ENCODE data around the gene SLC17A9. TPM values are rescaled to one million over a fixed set of nuclear protein-coding genes. Genes with fewer than 3 reads are reported as not detected.

Gene SLC17A9
- total and polyA plus RNA-seq, 4 donors, result 5.3 to 54.5 (median 18.2) TPM

DNA sequence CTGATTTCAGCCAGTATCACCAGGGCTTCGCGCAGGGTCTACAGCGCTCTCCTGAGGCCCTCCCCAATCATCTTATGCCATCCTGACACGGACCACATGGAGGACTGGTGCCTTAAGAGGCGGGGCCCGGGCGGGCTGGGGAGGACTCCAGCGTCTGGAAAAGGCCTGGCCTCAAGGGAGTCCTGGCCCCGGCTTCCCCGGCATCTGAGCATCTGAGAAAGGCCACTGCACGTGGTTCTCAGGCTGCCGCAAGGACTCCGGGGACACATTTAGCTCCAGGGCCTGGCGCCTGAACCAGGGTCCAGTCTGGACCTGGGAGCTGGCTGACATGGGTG, 32.9 kb downstream of the SLC17A9 start:
- intact Hi-C loops (cut with DNase I), result no loop called here
- H3K27me3 ChIP-seq (ENCODE audit: control insufficient read depth in 1 of 2, insufficient read depth in 2 of 2, low read length in 1 of 2), result no peaks in the 10 kb centered on the region
- no peak overlapping the region for H3K4me3 ChIP-seq (ENCODE audit: low read length in 2 of 2)
- no peaks in the 10 kb centered on the region for H3K4me1 ChIP-seq (ENCODE audit: control insufficient read depth in 1 of 2, insufficient read depth in 2 of 2, low read length in 2 of 2)
- WGBS, 2 donors, result 30 to 38% methylated on average over 14 of the region's 14 CpGs
- no peaks in the 10 kb centered on the region for H3K36me3 ChIP-seq (ENCODE audit: control insufficient read depth in 1 of 2, insufficient read depth in 2 of 2, low read length in 1 of 2)
- H3K9me3 ChIP-seq (ENCODE audit: control insufficient read depth, low read length), result no peaks in the 10 kb centered on the region
- DNase-seq (no peak), ATAC-seq (ENCODE audit: low FRiP score) (no peak)
- no peak overlapping the region for H3K27ac ChIP-seq (ENCODE audit: low read depth in 1 of 2, low read length in 2 of 2)

DNA sequence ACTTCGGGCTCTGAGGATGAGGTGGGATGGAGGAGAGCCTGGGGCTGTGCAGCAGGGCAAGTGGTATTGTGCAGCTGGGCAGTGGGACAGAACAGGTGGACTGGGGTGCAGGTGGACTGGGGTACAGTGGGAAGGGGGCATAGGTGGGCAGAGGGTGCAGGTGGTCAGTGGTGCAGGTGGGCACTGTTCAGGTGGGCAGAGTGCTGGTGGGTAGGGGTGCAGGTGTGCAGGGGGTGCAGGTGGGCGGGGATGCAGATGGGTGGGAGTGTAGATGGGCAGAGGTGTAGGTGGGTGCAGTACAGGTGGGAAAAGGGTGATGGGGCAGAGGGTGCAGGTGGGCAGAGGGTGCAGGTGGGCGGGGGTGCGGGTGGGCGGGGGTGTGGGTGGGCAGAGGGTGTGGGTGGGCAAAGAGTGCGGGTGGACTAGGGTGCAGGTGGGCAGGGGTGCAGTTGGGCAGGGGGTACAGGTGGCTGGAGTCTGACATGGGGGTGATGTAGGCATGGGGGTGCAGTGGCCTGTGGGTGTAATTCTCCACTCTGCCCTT, 33.8 kb downstream of the SLC17A9 start:
- no peak for DNase-seq
- intact Hi-C loops (cut with DNase I), result no loop called here
- H3K4me3 ChIP-seq (ENCODE audit: low read length in 2 of 2), result no peak overlapping the region
- no peaks in the 10 kb centered on the region for H3K9me3 ChIP-seq (ENCODE audit: control insufficient read depth, low read length)
- no peaks in the 10 kb centered on the region for H3K36me3 ChIP-seq (ENCODE audit: control insufficient read depth in 1 of 2, insufficient read depth in 2 of 2, low read length in 1 of 2)
- no peak overlapping the region for H3K27ac ChIP-seq (ENCODE audit: low read depth in 1 of 2, low read length in 2 of 2)
- ATAC-seq (ENCODE audit: low FRiP score), result no peak
- no peaks in the 10 kb centered on the region for H3K4me1 ChIP-seq (ENCODE audit: control insufficient read depth in 1 of 2, insufficient read depth in 2 of 2, low read length in 2 of 2)
- no peaks in the 10 kb centered on the region for H3K27me3 ChIP-seq (ENCODE audit: control insufficient read depth in 1 of 2, insufficient read depth in 2 of 2, low read length in 1 of 2)
- whole genome bisulfite sequencing, 2 donors, result 75% methylated on average over 6 of the region's 6 CpGs

DNA sequence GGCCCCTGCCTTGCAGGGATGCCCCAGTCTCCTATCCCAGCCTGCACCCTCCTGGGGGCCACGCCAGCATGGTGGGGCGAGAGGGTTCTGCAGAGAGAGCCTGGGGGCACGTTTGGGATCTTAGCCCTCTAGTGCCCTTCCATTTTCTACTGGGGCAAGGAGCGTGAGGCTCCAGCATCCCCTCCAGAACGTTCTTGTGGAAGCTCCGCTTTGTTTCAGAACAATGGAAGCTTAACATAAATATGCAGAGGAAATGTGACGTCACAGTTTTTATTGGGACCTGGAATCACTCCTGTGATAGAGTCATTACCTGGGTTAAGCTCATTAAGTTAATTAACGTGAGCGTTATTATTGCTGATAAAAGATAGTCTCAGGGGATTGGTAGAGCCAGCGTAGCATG, 34.6 kb downstream of the SLC17A9 start:
- intact Hi-C loops (cut with DNase I), result no loop called here
- H3K27me3 ChIP-seq (ENCODE audit: control insufficient read depth in 1 of 2, insufficient read depth in 2 of 2, low read length in 1 of 2), result no peaks in the 10 kb centered on the region
- H3K9me3 ChIP-seq (ENCODE audit: control insufficient read depth, low read length), result no peaks in the 10 kb centered on the region
- 52 to 54% methylated on average over 10 of the region's 10 CpGs for WGBS, 2 donors
- DNase-seq (no peak), ATAC-seq (ENCODE audit: low FRiP score) (no peak)
- no peaks in the 10 kb centered on the region for H3K4me1 ChIP-seq (ENCODE audit: control insufficient read depth in 1 of 2, insufficient read depth in 2 of 2, low read length in 2 of 2)
- H3K36me3 ChIP-seq (ENCODE audit: control insufficient read depth in 1 of 2, insufficient read depth in 2 of 2, low read length in 1 of 2), result no peaks in the 10 kb centered on the region
- no peak overlapping the region for H3K27ac ChIP-seq (ENCODE audit: low read depth in 1 of 2, low read length in 2 of 2)
- no peak overlapping the region for H3K4me3 ChIP-seq (ENCODE audit: low read length in 2 of 2)

DNA sequence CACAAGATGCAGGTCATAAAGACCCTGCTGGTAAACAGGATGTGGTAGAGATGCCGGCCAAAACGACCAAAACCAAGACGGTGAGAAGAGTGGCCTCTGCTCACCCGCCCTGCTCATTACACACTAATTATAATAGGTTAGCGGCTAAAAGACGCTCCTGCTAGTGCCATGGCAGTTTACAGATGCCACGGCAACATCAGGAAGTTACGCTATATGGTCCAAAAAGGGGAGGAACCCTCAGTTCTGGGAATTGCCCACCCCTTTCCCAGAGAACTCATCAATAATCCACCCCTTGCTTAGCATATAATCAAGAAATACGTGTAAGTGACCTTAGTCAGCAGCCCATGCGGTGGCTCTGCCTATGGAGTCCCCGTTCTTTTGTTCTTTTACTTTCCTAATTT, 36.7 kb downstream of the SLC17A9 start:
- intact Hi-C loops (cut with DNase I), result no loop called here
- Histone ChIP-seq H3K4me1 (ENCODE audit: control insufficient read depth in 1 of 2, insufficient read depth in 2 of 2, low read length in 2 of 2) (no peaks in the 10 kb centered on the region), H3K27me3 (ENCODE audit: control insufficient read depth in 1 of 2, insufficient read depth in 2 of 2, low read length in 1 of 2) (no peaks in the 10 kb centered on the region), H3K36me3 (ENCODE audit: control insufficient read depth in 1 of 2, insufficient read depth in 2 of 2, low read length in 1 of 2) (no peaks in the 10 kb centered on the region), H3K27ac (ENCODE audit: low read depth in 1 of 2, low read length in 2 of 2) (no peak overlapping the region), H3K9me3 (ENCODE audit: control insufficient read depth, low read length) (no peaks in the 10 kb centered on the region), H3K4me3 (ENCODE audit: low read length in 2 of 2) (no peak overlapping the region)
- ATAC-seq (ENCODE audit: low FRiP score) (no peak), DNase-seq (no peak)
- WGBS, 2 donors, result 63 to 67% methylated on average over 11 of the region's 11 CpGs

DNA sequence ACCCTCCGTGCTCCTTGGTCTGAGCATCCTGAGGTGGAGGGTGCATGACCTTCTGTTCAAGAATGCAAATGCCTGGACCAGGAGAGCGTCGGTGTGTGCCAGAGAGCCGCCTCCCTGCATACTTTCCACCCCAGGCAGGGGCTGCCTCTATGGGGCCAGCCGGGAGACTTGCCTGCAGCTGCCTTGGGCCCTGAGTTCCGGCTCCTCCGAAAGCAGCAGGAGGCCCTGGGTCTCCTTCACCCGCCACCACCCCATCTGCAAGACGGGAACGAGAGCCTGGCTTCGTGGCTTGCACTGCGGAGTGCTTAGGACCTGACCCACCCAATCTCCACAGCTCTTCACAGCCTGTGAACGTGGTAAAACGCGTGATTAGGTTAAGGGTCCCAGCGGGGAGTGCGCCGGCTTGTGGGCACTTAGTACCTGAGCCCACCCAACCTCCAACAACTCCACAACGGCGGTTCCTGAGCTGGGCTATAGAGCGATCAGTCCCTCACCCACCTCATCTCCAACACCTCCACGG, 37.9 kb downstream of the SLC17A9 start:
- H3K4me1 ChIP-seq (ENCODE audit: control insufficient read depth in 1 of 2, insufficient read depth in 2 of 2, low read length in 2 of 2), result no peaks in the 10 kb centered on the region
- 64 to 67% methylated on average over 22 of the region's 22 CpGs for WGBS, 2 donors
- DNase-seq (no peak), ATAC-seq (ENCODE audit: low FRiP score) (no peak)
- H3K27me3 ChIP-seq (ENCODE audit: control insufficient read depth in 1 of 2, insufficient read depth in 2 of 2, low read length in 1 of 2), result no peaks in the 10 kb centered on the region
- no peak overlapping the region for H3K27ac ChIP-seq (ENCODE audit: low read depth in 1 of 2, low read length in 2 of 2)
- no peak overlapping the region for H3K4me3 ChIP-seq (ENCODE audit: low read length in 2 of 2)
- no peaks in the 10 kb centered on the region for H3K9me3 ChIP-seq (ENCODE audit: control insufficient read depth, low read length)
- no peaks in the 10 kb centered on the region for H3K36me3 ChIP-seq (ENCODE audit: control insufficient read depth in 1 of 2, insufficient read depth in 2 of 2, low read length in 1 of 2)
- intact Hi-C loops (cut with DNase I), result no loop called here

DNA sequence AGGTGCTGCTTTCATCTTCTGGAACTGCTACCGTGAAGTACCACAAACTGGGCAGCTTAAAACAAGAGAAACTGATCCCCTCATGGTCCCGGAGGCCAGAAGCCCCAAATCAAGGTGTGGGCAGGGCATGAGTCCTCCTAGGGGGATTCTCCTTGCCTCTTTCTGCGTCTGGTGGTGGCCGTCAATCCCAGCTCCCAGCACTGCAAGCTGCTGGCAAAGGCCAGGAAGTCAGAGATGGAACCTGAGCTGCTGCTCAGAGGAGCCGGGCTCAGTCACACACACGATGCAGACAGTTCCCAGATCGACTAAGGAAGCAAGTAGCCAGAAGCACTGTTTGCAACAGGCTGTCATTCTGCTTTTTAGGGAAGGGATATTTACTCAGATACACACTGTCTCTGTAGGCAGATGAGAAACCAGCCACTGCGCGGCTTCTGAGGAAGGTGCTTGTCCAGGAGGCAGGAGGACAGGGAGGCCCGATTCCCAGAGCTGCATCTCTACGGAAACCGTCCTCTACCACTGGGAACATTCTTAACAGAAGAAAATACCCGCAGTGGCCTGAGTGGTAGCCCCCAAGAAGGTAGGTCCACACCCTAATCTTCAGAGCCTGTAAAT, 38.8 kb downstream of the SLC17A9 start:
- Histone ChIP-seq H3K4me1 (ENCODE audit: control insufficient read depth in 1 of 2, insufficient read depth in 2 of 2, low read length in 2 of 2) (no peaks in the 10 kb centered on the region), H3K27me3 (ENCODE audit: control insufficient read depth in 1 of 2, insufficient read depth in 2 of 2, low read length in 1 of 2) (no peaks in the 10 kb centered on the region), H3K9me3 (ENCODE audit: control insufficient read depth, low read length) (no peaks in the 10 kb centered on the region), H3K36me3 (ENCODE audit: control insufficient read depth in 1 of 2, insufficient read depth in 2 of 2, low read length in 1 of 2) (no peaks in the 10 kb centered on the region), H3K4me3 (ENCODE audit: low read length in 2 of 2) (no peak overlapping the region), H3K27ac (ENCODE audit: low read depth in 1 of 2, low read length in 2 of 2) (no peak overlapping the region)
- intact Hi-C loops (cut with DNase I), result no loop called here
- DNase-seq (no peak), ATAC-seq (ENCODE audit: low FRiP score) (no peak)
- 62 to 67% methylated on average over 13 of the region's 13 CpGs for WGBS, 2 donors

DNA sequence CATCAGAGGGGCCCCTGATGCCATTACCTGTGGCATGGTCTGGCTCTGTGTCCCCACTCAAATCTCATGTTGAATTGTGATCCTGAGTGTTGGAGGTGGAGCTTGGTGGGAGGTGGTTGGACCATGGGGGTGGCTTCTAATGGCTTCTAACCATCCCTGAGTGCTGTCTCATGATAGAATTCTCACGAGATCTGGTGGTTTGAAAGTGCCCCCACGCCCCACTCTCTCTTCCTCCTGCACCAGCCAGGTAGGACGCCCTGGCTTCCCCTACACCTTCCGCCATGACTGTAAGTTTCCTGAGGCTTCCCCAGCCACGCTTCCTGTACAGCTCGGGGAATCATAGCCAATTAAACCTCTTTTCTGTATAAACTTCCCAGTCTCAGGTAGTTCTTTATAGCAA, 39.4 kb downstream of the SLC17A9 start:
- Histone ChIP-seq H3K9me3 (ENCODE audit: control insufficient read depth, low read length) (no peaks in the 10 kb centered on the region), H3K4me3 (ENCODE audit: low read length in 2 of 2) (no peak overlapping the region), H3K4me1 (ENCODE audit: control insufficient read depth in 1 of 2, insufficient read depth in 2 of 2, low read length in 2 of 2) (no peaks in the 10 kb centered on the region), H3K27ac (ENCODE audit: low read depth in 1 of 2, low read length in 2 of 2) (no peak overlapping the region), H3K27me3 (ENCODE audit: control insufficient read depth in 1 of 2, insufficient read depth in 2 of 2, low read length in 1 of 2) (no peaks in the 10 kb centered on the region), H3K36me3 (ENCODE audit: control insufficient read depth in 1 of 2, insufficient read depth in 2 of 2, low read length in 1 of 2) (no peaks in the 10 kb centered on the region)
- WGBS, 2 donors, result 68 to 80% methylated on average over 6 of the region's 6 CpGs
- intact Hi-C loops (cut with DNase I), result no loop called here
- DNase-seq, result no peak
- no peak for ATAC-seq (ENCODE audit: low FRiP score)

DNA sequence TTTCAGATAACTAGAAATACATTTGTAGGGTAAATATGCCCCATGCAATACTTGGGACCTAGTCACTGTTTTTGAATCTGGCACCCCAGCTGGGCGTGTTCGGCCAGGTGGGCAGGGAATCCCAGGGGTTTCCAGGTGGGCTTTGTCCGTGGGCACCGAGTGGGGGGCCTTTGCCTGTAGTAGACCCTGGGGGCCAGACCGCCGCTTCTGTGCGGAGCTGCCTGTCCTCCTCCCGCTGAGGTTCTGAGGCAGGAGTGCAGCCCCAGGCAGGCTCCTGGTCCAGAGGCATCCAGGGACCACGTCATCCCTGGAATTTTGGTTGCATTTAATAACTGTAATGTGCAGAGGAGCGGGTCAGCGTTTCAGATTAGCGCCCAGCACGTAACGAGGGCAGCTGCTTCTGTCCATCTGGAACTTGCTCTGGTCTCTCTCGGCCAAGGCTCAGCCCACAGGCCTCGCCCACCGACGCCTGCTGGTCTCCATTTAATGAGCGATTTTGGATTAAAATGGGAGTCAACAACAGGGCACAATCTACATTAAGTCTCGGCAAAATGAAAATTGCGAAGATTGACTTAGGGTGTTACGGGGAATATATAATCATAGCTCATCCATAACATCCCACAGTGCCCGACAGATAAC, 41.5 kb downstream of the SLC17A9 start:
- Histone ChIP-seq H3K4me3 (ENCODE audit: low read length in 2 of 2) (no peak overlapping the region), H3K36me3 (ENCODE audit: control insufficient read depth in 1 of 2, insufficient read depth in 2 of 2, low read length in 1 of 2) (no peaks in the 10 kb centered on the region), H3K4me1 (ENCODE audit: control insufficient read depth in 1 of 2, insufficient read depth in 2 of 2, low read length in 2 of 2) (no peaks in the 10 kb centered on the region), H3K27me3 (ENCODE audit: control insufficient read depth in 1 of 2, insufficient read depth in 2 of 2, low read length in 1 of 2) (no peaks in the 10 kb centered on the region), H3K9me3 (ENCODE audit: control insufficient read depth, low read length) (no peaks in the 10 kb centered on the region), H3K27ac (ENCODE audit: low read depth in 1 of 2, low read length in 2 of 2) (no peak overlapping the region)
- intact Hi-C loops (cut with DNase I), result no loop called here
- DNase-seq (no peak), ATAC-seq (ENCODE audit: low FRiP score) (no peak)
- WGBS, 2 donors, result 86 to 89% methylated on average over 23 of the region's 23 CpGs

DNA sequence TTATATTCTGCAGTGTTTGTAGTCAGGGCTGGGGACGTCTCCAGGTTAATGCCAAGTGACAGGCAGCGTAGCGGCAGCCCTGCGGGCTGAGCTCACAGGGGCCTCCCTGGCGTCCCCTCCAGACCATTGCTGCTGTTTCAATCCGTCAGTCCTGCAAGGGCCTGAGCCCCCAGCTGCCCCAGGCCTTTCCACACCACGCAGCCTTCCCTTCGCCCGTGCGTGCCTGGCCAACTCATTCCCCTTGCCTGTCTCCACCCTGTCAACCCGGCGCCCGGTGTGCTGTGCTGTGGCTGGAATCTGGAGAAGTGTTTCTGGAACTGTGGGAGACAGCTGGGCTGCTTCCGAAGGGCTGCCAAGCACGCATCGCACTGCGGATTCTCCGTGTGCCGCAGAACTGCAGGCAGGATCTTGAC, 42.4 kb downstream of the SLC17A9 start:
- WGBS, 2 donors, result 72 to 73% methylated on average over 19 of the region's 19 CpGs
- DNase-seq (no peak), ATAC-seq (ENCODE audit: low FRiP score) (no peak)
- Histone ChIP-seq H3K36me3 (ENCODE audit: control insufficient read depth in 1 of 2, insufficient read depth in 2 of 2, low read length in 1 of 2) (no peaks in the 10 kb centered on the region), H3K4me3 (ENCODE audit: low read length in 2 of 2) (no peak overlapping the region), H3K27ac (ENCODE audit: low read depth in 1 of 2, low read length in 2 of 2) (no peak overlapping the region), H3K4me1 (ENCODE audit: control insufficient read depth in 1 of 2, insufficient read depth in 2 of 2, low read length in 2 of 2) (no peaks in the 10 kb centered on the region), H3K9me3 (ENCODE audit: control insufficient read depth, low read length) (peaks cover 2% of the 10 kb centered on the region), H3K27me3 (ENCODE audit: control insufficient read depth in 1 of 2, insufficient read depth in 2 of 2, low read length in 1 of 2) (no peaks in the 10 kb centered on the region)
- intact Hi-C loops (cut with DNase I), result no loop called here

All from aorta (tissue), 5 donors.